ENCODE data around the gene SLC46A1.

SLC46A1 gene

DNA sequence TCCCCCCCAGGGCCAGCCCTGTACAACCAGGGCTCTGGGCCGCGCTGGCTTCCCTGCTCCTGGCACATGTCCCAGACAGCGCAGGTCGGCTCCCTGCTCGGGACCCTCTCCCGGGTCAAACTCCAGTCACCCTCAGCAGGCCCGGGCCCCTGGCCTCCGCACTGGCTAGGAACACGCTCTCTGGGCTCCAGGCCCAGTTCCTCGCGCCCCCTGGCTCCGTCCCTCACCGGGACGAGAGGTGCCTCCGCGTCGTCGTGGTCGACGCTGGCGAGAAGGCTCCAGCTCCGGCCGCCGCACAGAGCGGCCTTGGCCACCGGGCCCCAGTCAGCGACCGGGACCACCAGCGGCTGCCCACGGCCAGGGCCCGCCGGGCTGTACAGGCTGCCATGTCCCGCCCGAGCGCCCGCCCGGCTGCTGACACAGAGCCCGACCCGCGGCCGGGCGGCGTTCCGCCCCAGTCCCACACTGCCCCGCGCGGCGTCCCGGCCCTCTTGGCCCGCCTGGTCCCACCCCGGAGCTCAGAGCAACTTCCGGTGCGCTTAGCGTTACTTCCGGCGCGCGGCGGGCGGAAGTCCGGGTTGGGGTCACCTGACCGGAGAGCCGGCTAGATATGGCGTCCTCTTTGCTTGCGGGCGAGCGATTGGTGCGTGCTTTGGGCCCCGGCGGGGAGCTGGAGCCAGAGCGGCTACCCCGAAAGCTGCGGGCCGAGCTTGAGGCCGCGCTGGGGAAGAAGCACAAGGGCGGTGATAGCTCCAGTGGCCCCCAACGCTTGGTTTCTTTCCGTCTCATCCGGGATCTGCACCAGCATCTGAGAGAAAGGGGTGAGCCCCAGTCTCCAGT, 48.7 kb downstream of the SLC46A1 start, which contains the start of gene POLDIP2:
POLDIP2 (minus strand) TSS at position 467 of the 840 bp plus-strand sequence; CDS start at position 388, 79 bp downstream.
- DNase-seq (ENCODE audit: low read depth in 2 of 2) = peak; percentile 91 to 93

DNA sequence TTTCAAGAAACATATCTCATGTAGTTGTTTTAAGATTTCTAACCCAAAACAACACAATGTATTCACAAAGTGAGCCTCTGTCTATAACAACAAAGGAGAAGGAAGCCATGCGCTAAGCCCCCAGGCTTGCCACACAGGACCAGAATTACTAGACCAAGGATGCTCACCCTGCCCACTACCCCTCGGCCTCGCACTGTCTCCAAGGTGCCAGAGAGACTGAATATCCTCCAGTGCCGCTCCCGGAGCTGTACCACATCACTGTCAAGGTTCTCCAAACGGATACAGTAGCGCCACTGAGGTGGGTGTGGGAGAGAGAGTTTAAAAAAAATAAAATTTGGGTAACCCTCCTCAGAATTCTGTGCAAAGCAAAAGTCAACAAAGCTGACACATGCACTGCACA, 55.7 kb downstream of the SLC46A1 start:
- no peak for DNase-seq (ENCODE audit: low read depth in 2 of 2)

DNA sequence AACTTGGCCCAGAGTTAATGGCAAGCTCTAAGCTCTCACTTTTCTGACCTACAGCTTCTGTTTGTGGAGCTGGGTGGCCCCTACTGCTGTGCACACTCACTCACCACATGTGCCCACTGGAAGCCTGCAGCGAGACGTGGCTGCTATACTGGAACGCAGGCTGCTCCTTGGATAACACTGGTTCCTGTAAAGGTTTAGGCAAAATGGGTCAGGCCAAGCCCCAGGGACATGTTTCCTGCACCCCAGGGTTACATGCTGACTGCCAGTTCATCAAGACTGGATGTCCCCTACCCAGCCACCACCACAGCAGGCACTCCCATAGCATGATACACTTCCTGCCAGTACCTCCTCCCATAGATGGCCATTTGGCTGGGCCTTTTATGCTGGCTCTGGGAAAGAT, 57.0 kb downstream of the SLC46A1 start:
- no peak for DNase-seq (ENCODE audit: low read depth in 2 of 2)

DNA sequence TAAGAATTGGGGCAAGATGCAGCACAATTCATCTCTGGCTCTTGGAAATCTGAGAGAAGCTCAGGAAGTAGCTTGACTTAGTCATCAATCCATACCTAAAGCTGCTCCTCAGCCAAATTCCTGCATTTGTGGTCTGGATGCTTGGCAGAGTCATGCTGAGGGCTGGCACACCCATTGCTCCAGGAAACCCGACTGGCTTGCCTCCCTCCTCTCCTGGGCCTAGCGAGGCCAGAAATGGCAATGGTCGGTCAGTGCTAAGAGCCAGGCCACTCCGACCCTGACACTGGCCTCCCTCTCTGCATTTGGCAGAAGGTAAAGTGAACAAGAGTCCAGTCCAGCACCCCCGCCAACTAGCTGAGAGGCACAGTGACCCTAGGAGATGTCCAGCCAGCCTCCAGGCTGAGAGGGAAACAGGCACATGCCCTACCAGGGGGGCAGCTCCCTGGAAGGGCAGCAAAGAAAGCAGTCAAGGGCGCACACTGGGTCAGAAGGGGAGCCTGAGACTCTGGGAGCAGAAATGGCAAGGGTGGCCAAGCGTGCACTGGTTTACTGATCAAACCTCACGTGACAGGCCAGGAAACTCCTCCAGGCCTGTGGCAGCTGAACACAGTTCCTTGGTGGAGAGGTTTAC, 58.6 kb downstream of the SLC46A1 start:
- DNase-seq (ENCODE audit: low read depth in 2 of 2) = no peak

DNA sequence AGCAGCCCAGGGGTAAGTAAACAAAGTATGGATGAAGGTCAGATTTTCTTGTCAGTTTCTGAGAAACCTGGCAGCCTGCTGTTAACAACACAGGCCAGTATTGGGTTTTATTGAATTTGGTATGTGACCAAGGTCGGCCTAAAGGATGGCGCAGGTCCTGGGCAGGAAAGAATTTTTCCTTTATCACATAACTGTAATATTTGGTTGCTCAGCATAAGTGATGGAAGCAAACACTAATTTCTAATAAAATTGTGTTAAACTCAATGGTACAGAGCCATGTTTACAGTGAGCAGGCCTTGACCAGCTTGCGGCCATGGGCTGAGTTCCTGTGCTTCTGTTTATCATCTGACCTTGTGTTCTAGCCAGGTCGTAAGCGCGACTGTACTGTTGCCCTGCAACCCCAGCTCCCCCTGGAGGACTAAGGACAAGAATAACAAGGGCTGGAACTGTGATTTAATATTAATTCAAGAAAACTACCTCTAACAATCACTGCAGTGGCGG, 59.2 kb downstream of the SLC46A1 start:
- no peak for DNase-seq (ENCODE audit: low read depth in 2 of 2)

DNA sequence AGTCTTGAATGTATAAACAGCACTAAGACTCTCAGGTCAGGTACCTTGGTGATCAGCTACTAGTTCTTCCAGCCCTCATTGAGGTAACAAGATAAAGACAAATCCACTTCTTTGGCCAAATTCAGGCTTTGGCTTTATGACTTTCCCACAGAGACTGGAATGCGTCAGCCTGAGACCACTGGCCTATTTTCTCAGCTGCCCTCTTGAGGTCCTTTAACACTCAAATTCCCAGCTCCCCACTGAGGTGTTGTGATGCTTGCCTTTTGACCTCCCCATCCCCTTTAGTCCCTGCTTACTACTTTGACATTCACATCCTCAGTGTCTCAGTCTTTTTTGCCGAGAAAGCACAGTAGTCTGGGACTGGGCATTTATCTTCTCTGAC, 59.8 kb downstream of the SLC46A1 start:
- no peak for DNase-seq (ENCODE audit: low read depth in 2 of 2)

DNA sequence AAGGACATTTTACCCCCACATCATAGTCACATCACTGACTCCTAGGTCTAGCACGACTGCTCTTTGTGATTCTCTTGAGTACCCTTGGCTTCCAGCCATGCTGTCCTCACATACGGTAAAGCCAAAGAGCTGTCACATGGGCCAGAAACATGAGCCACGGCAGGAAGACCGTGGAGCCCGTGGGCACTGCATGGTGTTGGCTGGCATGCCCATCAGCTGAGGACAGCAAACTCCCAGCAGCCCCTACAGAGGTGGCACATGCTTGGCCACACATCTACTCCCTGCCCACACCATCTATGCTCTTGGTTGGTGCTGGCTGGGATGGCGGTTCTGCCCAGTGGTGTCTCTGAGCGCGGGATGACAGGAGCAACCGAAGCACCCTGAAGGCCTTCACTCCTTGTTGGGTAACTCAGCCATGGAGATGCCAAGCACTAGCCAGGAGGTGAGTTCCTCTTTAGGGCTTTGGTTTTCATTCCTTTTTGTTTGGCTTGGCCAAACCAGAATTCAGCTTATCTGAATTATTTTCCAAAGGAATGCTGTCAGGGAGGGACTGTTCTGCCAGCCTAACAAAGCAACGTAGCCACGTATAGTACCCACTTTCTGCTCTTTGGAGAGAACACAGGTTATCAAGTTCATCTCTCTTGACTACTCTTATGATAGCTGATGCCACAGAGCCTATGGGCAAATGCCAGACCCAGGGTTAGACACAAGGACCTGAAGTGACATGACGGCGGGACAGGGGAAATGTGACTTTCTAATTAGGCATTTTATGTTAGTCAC, 60.4 kb downstream of the SLC46A1 start:
- no peak for DNase-seq (ENCODE audit: low read depth in 2 of 2)
